ENCODE results near the gene S1PR2. TPM values are rescaled to one million over a fixed set of nuclear protein-coding genes. Genes with fewer than 3 reads are reported as not detected.
"Not testable (repeated sequence)": the region's sequence is repeated elsewhere in the genome, so short reads cannot be mapped to it uniquely, and the experiment has no call there.

S1PR2 gene
- total RNA-seq, 2 donors from 2014 or later, result 7.7 to 8.0 TPM

GRCh38 chr19:10258080-10258710 is 27.1 kb upstream of the S1PR2 start:
- peaks cover 13 to 24% of the 10 kb centered on the region in 2 donors for H3K36me3 Mint-ChIP-seq
- H3K27ac Mint-ChIP-seq, result peak overlapping the region in 1 of 2 donors; percentile 81
- H3K9me3 Mint-ChIP-seq, result no peaks in the 10 kb centered on the region
- no peak for ATAC-seq
- DNase-seq (ENCODE audit: low spot score in 2 of 2), result no peak

GRCh38 chr19:10256970-10257615 is 26.0 kb upstream of the S1PR2 start:
- no peak for DNase-seq (ENCODE audit: low spot score in 2 of 2)
- peak overlapping the region in 1 of 2 donors; percentile 45 for H3K27ac Mint-ChIP-seq
- peaks cover 17 to 34% of the 10 kb centered on the region in 2 donors for H3K36me3 Mint-ChIP-seq

GRCh38 chr19:10256551-10256950 is 25.4 kb upstream of the S1PR2 start:
- DNase-seq (ENCODE audit: low spot score in 2 of 2) (no peak), ATAC-seq (no peak)
- no peak overlapping the region for H3K27ac Mint-ChIP-seq
- H3K9me3 Mint-ChIP-seq, result no peaks in the 10 kb centered on the region
- H3K36me3 Mint-ChIP-seq, result peaks cover 21 to 38% of the 10 kb centered on the region in 2 donors

More at GRCh38 chr19:10256970-10257615, 26.0 kb upstream of the S1PR2 start:
- no peaks in the 10 kb centered on the region for H3K9me3 Mint-ChIP-seq
- no peak for ATAC-seq

- DNase-seq (ENCODE audit: low spot score in 2 of 2), result no peak
- peaks cover 21 to 38% of the 10 kb centered on the region in 2 donors for H3K36me3 Mint-ChIP-seq
- peak overlapping the region in 1 of 2 donors; percentile 75 for H3K27ac Mint-ChIP-seq
- no peak for ATAC-seq
- H3K9me3 Mint-ChIP-seq, result no peaks in the 10 kb centered on the region
Observed at GRCh38 chr19:10255358-10255757, 24.2 kb upstream of the S1PR2 start.

GRCh38 chr19:10254244-10254643 is 23.1 kb upstream of the S1PR2 start:
- no peak for ATAC-seq
- peak overlapping the region in 1 of 2 donors; percentile 75 for H3K27ac Mint-ChIP-seq
- no peaks in the 10 kb centered on the region for H3K9me3 Mint-ChIP-seq
- H3K36me3 Mint-ChIP-seq, result peaks cover 21 to 38% of the 10 kb centered on the region in 2 donors
- DNase-seq (ENCODE audit: low spot score in 2 of 2), result no peak

GRCh38 chr19:10252707-10253106 is 21.6 kb upstream of the S1PR2 start:
- ATAC-seq (no peak), DNase-seq (ENCODE audit: low spot score in 2 of 2) (no peak)
- no peaks in the 10 kb centered on the region for H3K9me3 Mint-ChIP-seq
- H3K27ac Mint-ChIP-seq, result peak overlapping the region; percentile 95 to 97
- peaks cover 21 to 34% of the 10 kb centered on the region in 2 donors for H3K36me3 Mint-ChIP-seq

GRCh38 chr19:10251792-10252694 is 20.9 kb upstream of the S1PR2 start, which contains the start of gene MRPL4:
Gene MRPL4 (plus strand): TSS chr19:10252214. CDS start chr19:10252254, 40 bp downstream.
- Mint-ChIP-seq H3K36me3 (peaks cover 16 to 28% of the 10 kb centered on the region in 2 donors), H3K9me3 (no peaks in the 10 kb centered on the region), H3K27ac (peak within 1 kb of the TSS; percentile 95 to 97)
- ATAC-seq (peak; percentile 97), DNase-seq (ENCODE audit: low spot score in 2 of 2) (peak; percentile 92 to 96)

GRCh38 chr19:10246511-10246910 is 15.4 kb upstream of the S1PR2 start:
- Mint-ChIP-seq H3K27ac (no peak overlapping the region), H3K36me3 (no peaks in the 10 kb centered on the region)

GRCh38 chr19:10245189-10245939 is 14.2 kb upstream of the S1PR2 start:
- Mint-ChIP-seq H3K27ac (no peak overlapping the region), H3K9me3 (no peaks in the 10 kb centered on the region), H3K36me3 (no peaks in the 10 kb centered on the region)
- ATAC-seq, result no peak
- DNase-seq (ENCODE audit: low spot score in 2 of 2), result no peak

More at GRCh38 chr19:10246511-10246910, 15.4 kb upstream of the S1PR2 start:
- no peak for DNase-seq (ENCODE audit: low spot score in 2 of 2)
- no peaks in the 10 kb centered on the region for H3K9me3 Mint-ChIP-seq
- no peak for ATAC-seq

- Mint-ChIP-seq H3K27ac (no peak overlapping the region), H3K9me3 (no peaks in the 10 kb centered on the region), H3K36me3 (no peaks in the 10 kb centered on the region)
- DNase-seq (ENCODE audit: low spot score in 2 of 2), result no peak
- no peak for ATAC-seq
Observed at GRCh38 chr19:10243606-10244005, 12.5 kb upstream of the S1PR2 start.

GRCh38 chr19:10241826-10242449 is 10.8 kb upstream of the S1PR2 start:
- H3K36me3 Mint-ChIP-seq; H3K27ac Mint-ChIP-seq; H3K9me3 Mint-ChIP-seq; DNase-seq (ENCODE audit: low spot score in 2 of 2): not testable (repeated sequence)
- peak in 1 of 2 donors; percentile 39 for ATAC-seq

- Mint-ChIP-seq H3K9me3 (no peaks in the 10 kb centered on the region), H3K27ac (peak overlapping the region in 1 of 2 donors; percentile 72), H3K36me3 (peaks cover 0 to 6% of the 10 kb centered on the region in 2 donors)
- DNase-seq (ENCODE audit: low spot score in 2 of 2), result no peak
- ATAC-seq, result peak in 1 of 2 donors; percentile 37
Observed at GRCh38 chr19:10238172-10238783, 7.1 kb upstream of the S1PR2 start.

GRCh38 chr19:10237702-10238101 is 6.6 kb upstream of the S1PR2 start:
- H3K9me3 Mint-ChIP-seq, result no peaks in the 10 kb centered on the region

GRCh38 chr19:10235409-10235808 is 4.3 kb upstream of the S1PR2 start:
- H3K9me3 Mint-ChIP-seq; DNase-seq (ENCODE audit: low spot score in 2 of 2); ATAC-seq; H3K36me3 Mint-ChIP-seq: not testable (repeated sequence)
- H3K27ac Mint-ChIP-seq, result peak overlapping the region in 1 of 2 donors; percentile 94

More at GRCh38 chr19:10237702-10238101, 6.6 kb upstream of the S1PR2 start:
- Mint-ChIP-seq H3K36me3 (peaks cover 0 to 6% of the 10 kb centered on the region in 2 donors), H3K27ac (peak overlapping the region in 1 of 2 donors; percentile 72)
- no peak for DNase-seq (ENCODE audit: low spot score in 2 of 2)
- no peak for ATAC-seq

GRCh38 chr19:10235003-10235402 is 3.9 kb upstream of the S1PR2 start:
- Mint-ChIP-seq H3K9me3 (no peaks in the 10 kb centered on the region), H3K27ac (no peak overlapping the region), H3K36me3 (peaks cover 0 to 6% of the 10 kb centered on the region in 2 donors)
- ATAC-seq (no peak), DNase-seq (ENCODE audit: low spot score in 2 of 2) (no peak)
